GM18511 (cell line): ENCODE data around the gene LRIG1.

ENCODE experiments used
- ATAC-seq: cut with Tn5 transposase; IDR thresholded peaks from one replicate; pipeline ENCODE4 v1.9.1; 2021; ENCODE audit warnings: mild to moderate bottlenecking, moderate library complexity; ENCODE audit not compliant: unreplicated experiment

The LRIG1 gene

DNA sequence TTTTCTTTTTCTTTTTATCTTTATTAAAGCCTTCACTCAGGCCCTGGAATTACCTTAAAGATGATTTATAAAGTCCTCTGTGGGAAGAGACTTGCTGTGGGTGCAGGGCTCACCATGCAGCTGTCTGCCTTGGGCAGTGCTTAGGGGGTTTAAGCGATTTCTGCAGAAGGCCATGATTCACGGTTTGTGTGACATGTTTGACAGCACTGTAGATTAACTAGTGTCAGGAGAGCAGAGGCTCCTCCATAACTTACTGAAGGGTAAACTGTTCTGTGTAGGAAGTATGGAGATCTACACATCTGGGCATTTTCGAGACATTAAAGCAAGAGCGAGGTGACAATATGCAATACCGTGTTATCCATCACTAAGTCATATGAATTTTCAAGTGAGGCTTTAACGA is 137.7 kb downstream of the LRIG1 start:
- no peak for ATAC-seq

DNA sequence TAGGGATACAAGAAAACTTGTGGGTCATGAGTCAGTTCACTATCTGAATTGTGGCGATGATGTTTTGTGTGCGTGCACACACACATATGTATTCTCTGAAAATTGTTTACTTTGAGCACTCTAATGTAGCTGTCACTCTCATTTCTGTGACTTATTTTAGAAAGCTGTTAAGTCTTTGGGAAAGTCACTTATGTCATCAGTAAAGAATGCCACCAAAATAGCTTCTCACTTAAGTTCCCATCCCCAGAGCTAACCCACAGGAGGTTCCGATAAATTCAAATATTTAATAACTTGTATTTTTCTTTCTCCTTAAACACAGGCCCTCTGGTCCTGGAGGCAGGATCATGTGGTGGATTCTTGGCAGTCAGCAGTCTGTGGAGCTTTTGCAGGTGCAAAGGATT is 138.3 kb downstream of the LRIG1 start:
- no peak for ATAC-seq

DNA sequence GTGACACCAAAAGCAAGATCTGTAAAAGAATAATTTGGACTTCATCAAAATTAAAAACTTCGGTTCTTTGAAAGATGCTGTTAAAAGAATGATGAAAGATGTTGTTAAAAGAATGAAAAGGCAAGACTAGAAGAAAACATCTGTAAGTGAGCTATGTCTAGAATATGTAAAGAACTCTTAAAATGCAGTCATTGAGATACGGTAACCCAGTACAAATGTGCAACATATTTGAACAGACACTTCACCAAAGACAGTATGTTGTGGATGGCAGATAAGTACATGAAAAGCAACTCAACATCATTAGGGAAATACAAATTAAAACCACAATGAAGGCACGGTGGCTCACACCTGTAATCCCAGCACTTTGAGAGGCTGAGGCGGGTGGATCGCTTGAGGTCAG is 139.5 kb downstream of the LRIG1 start:
- ATAC-seq: no peak

DNA sequence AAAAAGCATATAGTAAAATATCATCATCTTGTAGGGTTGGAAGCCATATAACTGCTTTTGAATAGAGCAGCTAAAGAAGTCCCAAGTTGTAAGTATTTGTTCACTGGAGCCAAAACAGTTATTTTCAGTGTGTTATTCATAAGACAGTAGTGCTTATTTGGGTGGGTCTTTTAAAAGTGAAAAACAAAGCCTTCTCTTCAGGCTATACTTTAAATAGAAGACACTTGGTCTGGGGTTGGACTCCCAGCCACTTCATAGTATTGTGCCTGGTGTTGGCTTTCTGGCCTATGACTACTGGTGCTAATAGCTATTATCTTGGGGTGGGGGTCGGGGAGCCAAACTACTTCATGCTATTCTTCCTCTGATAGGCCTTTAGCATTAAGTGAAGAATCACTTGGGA is 144.8 kb downstream of the LRIG1 start:
- ATAC-seq: no peak

DNA sequence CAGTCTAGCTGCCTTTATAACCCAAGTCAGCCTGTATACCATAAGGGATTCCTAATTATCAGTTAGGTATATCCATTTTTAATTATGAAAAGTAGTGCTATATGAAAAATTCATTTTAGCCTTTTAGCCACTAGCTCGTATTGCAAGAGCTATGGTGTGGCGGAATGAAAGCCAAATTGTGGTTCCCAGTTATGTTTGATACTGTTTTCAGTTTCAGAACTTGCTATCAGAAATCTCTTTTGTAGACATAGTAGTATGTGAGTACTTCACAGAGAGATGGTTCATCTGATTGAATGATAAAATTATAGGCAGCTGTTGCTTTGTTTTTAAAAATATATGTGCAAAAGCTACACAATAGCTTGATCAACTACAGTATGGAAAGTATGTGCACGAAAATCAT is 145.4 kb downstream of the LRIG1 start:
- ATAC-seq: peak; percentile 98

DNA sequence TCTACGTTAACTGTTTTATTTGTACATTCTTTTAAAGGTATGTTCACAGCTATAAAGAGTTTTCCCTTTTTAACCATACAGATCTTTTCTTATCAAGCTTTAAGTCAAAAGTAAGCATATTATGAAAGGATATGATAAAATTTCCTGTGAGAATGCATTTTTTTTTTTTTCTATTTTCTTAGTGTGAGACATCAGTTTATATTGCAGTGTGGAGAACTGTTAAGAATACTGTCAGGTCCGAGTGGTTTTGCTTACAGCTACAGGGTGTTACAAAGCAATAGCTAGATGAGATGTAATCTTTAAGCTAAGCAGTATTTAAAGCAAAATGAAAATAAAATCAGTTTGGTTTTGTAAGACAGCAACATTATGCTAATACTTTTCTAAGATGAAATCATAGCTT is 146.8 kb downstream of the LRIG1 start:
- ATAC-seq: no peak

DNA sequence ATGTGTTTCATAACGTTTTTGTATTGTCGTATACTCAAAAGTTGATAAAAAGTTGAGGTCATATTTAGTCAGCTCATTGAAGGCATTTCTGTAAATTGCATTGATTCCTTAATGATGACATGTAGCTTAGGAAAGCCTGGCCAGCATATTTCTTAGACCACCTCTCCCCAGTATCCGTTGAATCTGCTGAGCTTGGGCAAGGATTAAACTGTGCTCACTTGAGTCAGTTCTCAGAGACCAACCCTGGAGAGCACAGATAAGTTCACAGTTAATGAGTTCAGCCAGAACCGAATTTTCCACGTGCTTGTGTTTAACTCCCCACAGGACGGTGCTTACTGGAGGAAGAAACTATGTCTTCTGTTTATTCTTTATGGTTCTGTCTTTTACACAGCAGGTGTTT is 147.3 kb downstream of the LRIG1 start:
- no peak for ATAC-seq

DNA sequence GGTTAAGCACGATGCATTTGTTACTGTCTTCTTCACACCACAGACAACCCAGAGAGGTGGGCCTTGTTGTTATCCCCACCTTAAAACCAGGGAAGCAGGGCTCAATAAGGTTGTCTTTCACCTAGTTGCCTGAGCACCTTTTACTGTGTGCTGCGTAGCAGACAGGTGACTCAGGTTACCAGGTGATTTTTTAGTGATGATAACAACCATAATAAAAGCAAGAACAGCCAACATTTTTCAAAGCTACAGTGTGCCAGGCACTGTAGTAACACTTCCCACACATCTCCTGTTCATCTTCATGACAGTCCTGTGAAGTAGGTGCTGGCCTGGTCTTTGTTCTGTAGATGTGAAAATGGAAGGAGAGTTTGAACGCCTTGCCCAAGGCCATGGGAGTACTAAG is 147.8 kb downstream of the LRIG1 start:
- no peak for ATAC-seq

DNA sequence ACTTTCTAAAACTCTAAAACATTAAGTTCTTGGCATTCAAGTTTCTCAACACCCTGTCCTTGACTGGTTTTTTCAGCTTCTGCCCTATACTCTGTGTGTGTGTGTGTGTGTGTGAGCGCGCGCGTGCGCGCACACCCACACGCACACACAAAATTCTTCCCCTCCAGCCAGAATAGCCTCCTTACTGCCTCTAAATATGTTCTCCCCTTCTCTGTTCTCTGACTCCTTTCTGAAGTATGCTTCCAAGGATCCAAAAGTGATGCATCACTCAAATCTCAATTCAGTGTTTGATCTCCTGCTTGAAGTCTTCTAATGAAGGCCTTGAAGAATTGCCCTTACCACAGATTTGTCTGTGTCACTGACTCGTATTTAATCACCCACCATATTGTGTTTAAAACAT is 150.2 kb downstream of the LRIG1 start:
- ATAC-seq: no peak

DNA sequence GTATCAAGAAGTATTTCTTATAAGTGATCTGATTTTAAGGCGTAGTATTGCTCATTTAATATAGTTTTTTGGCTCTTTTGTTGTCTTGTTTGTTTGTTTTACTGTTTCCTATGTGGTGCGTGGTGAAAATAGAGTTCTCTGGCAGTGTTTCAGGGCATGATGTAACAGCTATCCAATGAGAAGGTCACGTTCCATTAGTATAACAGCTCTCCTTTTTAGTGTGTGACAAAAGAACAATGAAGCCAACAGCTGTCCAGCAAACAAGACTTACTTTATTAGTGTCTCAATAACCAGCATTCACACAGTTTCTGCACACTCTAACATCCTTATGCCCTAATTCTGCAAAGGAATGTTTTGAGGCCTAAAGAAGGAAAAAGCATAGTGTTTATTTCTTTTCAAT is 152.1 kb downstream of the LRIG1 start:
- no peak for ATAC-seq

DNA sequence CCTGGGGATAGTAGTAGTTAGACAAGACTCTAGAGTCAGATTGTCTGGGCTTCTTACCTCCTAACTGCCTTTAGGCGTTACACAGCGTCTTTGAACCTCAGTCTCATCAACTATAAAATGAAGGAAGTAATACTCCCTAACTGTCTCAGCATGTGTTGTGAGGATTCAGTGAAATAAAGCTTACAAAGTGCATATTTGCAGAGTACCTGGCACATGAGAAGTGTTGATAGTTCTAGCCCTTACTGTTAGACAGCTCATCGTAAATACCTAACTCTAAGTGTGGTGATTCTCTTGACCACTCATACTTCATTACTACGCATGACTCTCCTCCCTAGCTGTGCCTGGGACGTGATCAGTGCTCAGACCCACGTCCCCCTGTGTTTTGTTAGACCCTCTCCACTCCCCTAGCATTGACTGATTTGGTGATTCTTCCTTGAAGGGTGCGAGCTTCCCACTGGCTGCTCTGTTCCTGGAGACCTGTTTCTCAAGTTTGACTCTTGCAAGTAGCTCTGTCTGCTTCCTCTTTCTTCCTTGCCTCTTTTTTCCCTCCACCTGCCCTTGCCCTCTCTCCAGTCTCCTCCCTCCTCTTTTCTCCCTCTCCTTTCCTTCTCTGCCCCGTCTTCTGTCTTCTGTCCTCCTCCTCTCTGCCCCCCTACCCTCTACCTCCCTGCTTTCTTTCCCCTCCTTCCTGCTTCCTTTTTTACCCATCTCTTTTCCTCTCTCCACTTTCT is 155.8 kb downstream of the LRIG1 start:
- ATAC-seq: no peak

DNA sequence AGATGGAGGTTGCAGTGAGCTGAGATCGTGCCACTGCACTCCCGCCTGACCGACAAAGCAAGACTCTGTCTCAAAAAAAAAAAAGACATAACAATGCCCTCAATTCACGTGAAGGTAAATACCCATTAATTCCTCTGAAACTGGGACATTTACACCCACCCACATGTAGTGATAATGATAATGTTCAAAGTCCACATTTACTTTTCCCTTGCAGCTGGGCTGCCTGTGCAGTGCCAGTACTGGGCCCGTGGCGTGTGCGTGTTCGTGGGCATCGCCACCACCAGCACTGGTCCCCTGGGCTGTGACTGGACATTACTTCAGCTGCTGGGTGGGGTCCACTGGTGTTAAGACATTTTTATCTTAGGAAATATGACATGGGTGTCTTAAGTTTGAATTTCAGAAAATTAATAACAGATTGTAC is 156.4 kb downstream of the LRIG1 start:
- ATAC-seq: no peak

DNA sequence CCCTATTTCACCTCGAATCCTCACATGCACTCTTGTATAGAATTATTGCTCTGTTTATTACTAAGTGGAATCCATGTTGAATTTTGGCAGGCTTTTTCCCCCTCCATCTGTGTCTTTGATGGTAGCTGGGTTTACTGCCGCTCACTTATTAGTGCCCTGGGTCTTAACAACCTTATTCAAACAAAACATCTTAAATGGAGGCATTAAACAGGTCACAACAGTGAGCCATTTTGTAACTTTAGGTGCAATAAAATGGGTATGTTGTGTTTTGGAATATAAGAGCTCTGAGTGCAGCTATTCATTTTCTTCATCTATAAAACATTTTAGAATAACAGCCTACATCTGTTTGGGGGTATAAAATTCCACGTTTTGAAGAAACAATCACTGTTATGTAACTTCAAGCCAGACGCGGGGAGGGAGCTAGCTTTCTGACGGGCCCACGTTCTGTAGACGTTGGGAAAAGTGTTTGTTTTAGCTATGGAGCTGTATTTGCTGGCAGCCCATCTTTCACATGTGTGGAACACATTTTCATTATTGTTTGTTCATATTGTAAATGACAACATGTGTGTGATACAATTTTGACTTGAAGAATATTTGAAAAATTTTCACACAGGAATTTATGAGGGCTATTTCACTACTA is 158.0 kb downstream of the LRIG1 start:
- no peak for ATAC-seq

DNA sequence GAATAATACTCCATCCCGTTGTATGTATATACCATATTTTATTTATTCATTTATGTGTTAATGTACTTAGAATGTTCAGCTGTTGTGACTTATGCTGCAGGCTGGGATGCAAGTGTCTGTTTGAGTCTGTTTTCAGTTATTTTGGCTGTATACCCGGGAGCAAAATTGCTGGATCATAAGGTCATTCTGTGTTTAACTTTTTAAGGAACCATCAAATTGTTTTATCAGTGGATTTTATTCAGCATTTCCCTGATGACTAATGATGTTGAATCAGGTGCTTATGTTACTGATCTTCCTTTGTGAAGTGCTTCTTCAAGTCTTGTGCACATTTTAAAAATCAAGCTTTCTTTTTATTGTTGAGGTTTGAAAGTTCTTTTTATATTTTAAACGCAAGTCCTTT is 161.9 kb downstream of the LRIG1 start:
- no peak for ATAC-seq

DNA sequence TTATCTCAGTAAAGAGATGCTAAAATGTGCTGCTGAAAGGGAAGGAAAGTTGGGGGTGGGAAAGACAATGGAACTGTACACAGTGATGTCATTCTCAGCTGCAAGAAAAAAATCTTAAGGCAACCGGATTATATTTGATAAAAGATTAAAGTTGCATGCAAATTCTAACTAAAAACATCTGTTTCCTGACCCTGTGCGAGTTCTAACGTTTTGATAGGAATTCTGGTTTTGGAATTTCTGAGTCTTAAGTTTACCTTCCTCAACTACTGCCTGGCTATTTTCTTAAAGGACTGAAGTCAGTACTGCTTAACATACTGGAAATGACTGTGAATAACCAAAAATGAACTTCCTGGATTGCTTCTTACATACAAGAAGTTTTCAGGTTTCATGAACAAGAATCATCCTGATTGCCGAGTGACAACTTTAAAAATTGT is 164.5 kb downstream of the LRIG1 start:
- no peak for ATAC-seq

DNA sequence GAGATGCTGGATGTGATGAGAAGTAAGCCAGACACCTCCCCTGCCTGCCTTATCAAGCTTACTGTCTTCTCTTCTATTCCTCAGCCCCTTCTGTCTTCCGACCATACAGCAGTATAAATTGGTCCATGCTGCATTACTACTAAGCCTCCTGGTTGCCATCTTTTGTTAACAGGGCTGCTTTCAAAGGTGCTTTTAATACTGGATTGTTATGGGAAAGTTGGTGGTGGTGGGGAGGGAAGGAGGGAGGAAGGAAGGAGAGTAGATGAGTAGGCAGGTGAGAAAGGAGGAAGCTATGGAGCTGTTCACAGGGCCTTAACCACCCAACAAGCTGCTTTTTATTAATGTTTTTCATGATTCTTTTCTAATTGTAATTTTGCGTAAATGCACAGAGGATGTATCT is 165.2 kb downstream of the LRIG1 start:
- no peak for ATAC-seq
